Measurements from ENCODE around the gene NCKAP5L. TPM values are rescaled to one million over a fixed set of nuclear protein-coding genes. Genes with fewer than 3 reads are reported as not detected.

The NCKAP5L gene
- total and polyA plus RNA-seq, 2 donors from 2014 or later = 7.2 to 20.6 TPM

GRCh38 chr12:49868952-49869815 is 41.0 kb upstream of the NCKAP5L start:
- Histone ChIP-seq H3K4me3 (ENCODE audit: low read length in 3 of 3) (no peak overlapping the region), H3K4me1 (ENCODE audit: control insufficient read depth in 2 of 3, insufficient read depth in 2 of 3, low read depth in 1 of 3, low read length in 3 of 3) (peaks cover 2 to 31% (median 26%) of the 10 kb centered on the region in 3 donors), H3K36me3 (ENCODE audit: control insufficient read depth in 2 of 3, insufficient read depth in 3 of 3, low read length in 3 of 3) (no peaks in the 10 kb centered on the region), H3K27me3 (ENCODE audit: control insufficient read depth, insufficient read depth, low read length) (no peaks in the 10 kb centered on the region), H3K9me3 (ENCODE audit: control insufficient read depth in 2 of 3, insufficient read depth in 1 of 3, low read length in 3 of 3) (no peaks in the 10 kb centered on the region), H3K9ac (ENCODE audit: low read length in 3 of 3) (peak overlapping the region in 1 of 3 donors; percentile 26), H3K27ac (ENCODE audit: low read depth in 2 of 2, low read length in 2 of 2) (peak overlapping the region; percentile 34 to 63)
- peak; percentile 82 to 97 (median 91) for DNase-seq
- no peak for FAIRE-seq
- intact Hi-C loops (cut with DNase I) = no loop called here
- no peak for TF ChIP-seq CTCF (IDR thresholded peaks at IDR 0.05; ENCODE audit: borderline replicate concordance, extremely low read depth, insufficient read depth)

GRCh38 chr12:49868449-49868848 is 40.2 kb upstream of the NCKAP5L start:
- no peak for FAIRE-seq
- no peaks in the 10 kb centered on the region for H3K9me3 ChIP-seq (ENCODE audit: control insufficient read depth in 2 of 3, insufficient read depth in 1 of 3, low read length in 3 of 3)
- peak overlapping the region; percentile 36 to 63 for H3K27ac ChIP-seq (ENCODE audit: low read depth in 2 of 2, low read length in 2 of 2)
- peak overlapping the region in 1 of 3 donors; percentile 26 for H3K9ac ChIP-seq (ENCODE audit: low read length in 3 of 3)
- peaks cover 2 to 24% (median 20%) of the 10 kb centered on the region in 3 donors for H3K4me1 ChIP-seq (ENCODE audit: control insufficient read depth in 2 of 3, insufficient read depth in 2 of 3, low read depth in 1 of 3, low read length in 3 of 3)
- peak in 1 of 5 donors; percentile 71 for DNase-seq
- no peaks in the 10 kb centered on the region for H3K36me3 ChIP-seq (ENCODE audit: control insufficient read depth in 2 of 3, insufficient read depth in 3 of 3, low read length in 3 of 3)
- no peak for TF ChIP-seq CTCF (IDR thresholded peaks at IDR 0.05; ENCODE audit: borderline replicate concordance, extremely low read depth, insufficient read depth)
- H3K4me3 ChIP-seq (ENCODE audit: low read length in 3 of 3) = no peak overlapping the region
- no peaks in the 10 kb centered on the region for H3K27me3 ChIP-seq (ENCODE audit: control insufficient read depth, insufficient read depth, low read length)
- intact Hi-C loops (cut with DNase I) = no loop called here

- DNase-seq = peak in 3 of 5 donors; percentile 45 to 59 (median 52)
- H3K27me3 ChIP-seq (ENCODE audit: control insufficient read depth, insufficient read depth, low read length) = no peaks in the 10 kb centered on the region
- intact Hi-C loops (cut with DNase I) = no loop called here
Measured at GRCh38 chr12:49867570-49868341, 39.5 kb upstream of the NCKAP5L start.

More at GRCh38 chr12:49867570-49868341, 39.5 kb upstream of the NCKAP5L start:
- peak overlapping the region in 1 of 3 donors; percentile 46 for H3K9ac ChIP-seq (ENCODE audit: low read length in 3 of 3)
- H3K4me1 ChIP-seq (ENCODE audit: control insufficient read depth in 2 of 3, insufficient read depth in 2 of 3, low read depth in 1 of 3, low read length in 3 of 3) = peaks cover 2 to 19% (median 17%) of the 10 kb centered on the region in 3 donors
- no peak for FAIRE-seq
- H3K27ac ChIP-seq (ENCODE audit: low read depth in 2 of 2, low read length in 2 of 2) = peak overlapping the region in 1 of 2 donors; percentile 36
- TF ChIP-seq CTCF (IDR thresholded peaks at IDR 0.05; ENCODE audit: borderline replicate concordance, extremely low read depth, insufficient read depth) = no peak
- H3K4me3 ChIP-seq (ENCODE audit: low read length in 3 of 3) = peak overlapping the region in 1 of 3 donors; percentile 2
- H3K36me3 ChIP-seq (ENCODE audit: control insufficient read depth in 2 of 3, insufficient read depth in 3 of 3, low read length in 3 of 3) = no peaks in the 10 kb centered on the region
- H3K9me3 ChIP-seq (ENCODE audit: control insufficient read depth in 2 of 3, insufficient read depth in 1 of 3, low read length in 3 of 3) = no peaks in the 10 kb centered on the region
